ENCODE results near the gene MPRIP.
"Not testable (repeated sequence)": the region's sequence is repeated elsewhere in the genome, so short reads cannot be mapped to it uniquely, and the experiment has no call there.

The MPRIP gene

DNA sequence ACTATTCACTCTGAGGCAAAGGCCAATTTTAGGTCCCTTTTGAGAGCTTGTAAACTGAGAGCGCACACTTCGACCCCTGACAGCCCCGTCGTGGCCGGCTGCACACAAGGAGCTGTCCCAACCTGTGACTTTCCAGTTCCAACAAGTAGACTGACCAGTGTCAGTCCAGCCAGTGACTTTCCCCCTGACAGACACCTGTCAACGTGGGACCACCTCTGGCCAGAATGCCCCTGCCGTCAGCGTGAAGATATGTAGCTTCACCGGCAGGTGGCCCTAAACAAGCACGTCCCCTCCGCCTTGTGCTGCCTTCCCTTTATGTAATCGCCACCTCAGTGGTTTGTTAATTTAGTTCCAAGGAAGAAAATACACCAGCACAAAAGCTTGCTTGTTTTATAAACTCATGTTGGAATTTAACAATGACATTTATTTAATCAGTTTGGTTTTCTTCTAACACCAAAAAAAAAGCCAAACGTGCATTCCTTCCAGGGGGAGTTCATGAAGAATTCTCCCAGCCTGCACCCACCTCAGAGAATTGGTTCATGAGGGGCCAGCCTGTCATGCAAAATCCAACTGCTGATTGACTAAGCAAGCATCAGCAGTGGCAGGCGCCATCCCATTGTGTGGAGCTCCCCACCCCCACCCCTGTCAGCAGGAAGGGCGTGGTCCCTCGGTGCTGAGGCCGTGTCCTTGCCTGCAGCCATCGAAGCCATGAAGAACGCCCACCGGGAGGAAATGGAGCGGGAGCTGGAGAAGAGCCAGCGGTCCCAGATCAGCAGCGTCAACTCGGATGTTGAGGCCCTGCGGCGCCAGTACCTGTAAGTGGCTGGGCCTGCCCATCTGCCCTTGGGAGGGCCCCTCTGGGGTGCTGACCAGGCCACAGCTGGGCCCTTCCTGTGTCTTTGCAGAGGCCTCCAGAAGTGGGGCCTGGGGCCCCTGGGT lies 130.0 kb downstream of the MPRIP start:
- DNase-seq = no peak

DNA sequence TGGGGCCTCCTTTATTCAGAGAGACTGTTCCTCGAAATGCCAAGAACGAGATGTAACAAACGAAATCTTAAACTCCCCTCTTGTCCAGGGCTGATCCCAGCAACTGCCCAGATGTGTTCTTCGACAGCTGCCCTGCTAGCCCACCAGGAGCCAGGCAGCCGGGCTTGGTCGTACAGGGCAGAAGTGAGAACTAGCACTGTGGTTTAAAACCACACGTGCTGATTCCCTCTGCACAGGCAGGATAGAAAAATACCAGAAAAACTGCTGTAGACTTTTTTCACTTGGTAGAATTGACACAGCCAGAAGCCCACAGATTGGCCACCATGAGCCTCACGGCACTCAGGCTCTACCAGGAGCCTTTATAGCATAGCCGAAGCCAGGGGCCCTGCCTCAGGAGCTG lies 130.7 kb downstream of the MPRIP start:
- DNase-seq = no peak

DNA sequence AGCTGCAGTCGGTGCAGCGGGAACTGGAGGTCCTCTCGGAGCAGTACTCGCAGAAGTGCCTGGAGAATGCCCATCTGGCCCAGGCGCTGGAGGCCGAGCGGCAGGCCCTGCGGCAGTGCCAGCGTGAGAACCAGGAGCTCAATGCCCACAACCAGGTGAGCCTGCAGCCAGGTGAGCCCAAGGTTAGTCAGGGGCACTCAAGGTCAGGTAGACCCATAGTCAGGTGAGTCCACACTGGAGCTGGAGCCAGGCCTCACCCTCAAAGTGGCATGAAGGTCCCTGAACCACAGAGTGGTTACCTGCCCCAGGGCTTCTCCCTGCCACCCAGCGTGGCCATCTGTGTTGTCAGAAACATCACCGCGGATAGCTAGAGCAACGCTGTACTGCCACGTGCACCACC lies 131.7 kb downstream of the MPRIP start:
- DNase-seq = no peak

DNA sequence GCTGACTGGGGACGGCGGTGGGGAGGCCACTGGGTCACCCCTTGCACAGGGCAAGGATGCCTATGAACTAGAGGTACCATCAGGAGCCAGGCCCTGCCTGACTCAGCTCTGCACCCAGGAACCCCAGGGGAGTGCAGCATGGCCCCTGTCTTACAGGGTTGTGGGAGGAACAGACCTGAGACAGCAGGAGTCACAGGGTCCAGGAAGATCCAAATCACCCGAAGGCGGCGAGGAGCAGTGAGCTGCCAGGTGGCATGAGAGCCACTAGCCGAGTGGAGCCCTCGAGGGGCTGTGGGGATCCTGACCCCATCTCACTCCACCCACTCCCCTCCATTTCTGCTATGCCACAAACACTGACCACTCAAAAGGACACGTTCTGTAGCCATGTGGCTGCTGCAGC lies 133.1 kb downstream of the MPRIP start:
- no peak for DNase-seq

DNA sequence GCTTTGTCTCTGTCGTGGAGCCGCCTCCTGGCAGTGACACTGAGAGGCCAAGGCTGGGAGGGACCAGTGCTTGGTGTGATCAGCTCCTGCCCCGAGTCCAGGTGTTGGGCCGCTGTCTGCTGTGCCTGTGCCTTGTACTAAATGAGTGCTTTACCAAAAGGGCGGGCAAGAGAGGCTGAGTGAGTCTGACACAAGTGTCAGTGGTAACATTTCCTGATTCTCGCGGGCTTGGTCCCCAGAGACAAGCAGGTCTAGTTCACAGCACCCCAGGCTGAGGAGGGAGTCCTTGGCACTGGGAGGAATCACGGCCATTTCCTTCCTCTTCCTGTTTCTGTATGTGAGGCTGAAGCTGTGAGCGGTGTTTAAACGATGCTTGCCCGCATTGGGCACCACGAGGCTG lies 133.7 kb downstream of the MPRIP start:
- no peak for DNase-seq

DNA sequence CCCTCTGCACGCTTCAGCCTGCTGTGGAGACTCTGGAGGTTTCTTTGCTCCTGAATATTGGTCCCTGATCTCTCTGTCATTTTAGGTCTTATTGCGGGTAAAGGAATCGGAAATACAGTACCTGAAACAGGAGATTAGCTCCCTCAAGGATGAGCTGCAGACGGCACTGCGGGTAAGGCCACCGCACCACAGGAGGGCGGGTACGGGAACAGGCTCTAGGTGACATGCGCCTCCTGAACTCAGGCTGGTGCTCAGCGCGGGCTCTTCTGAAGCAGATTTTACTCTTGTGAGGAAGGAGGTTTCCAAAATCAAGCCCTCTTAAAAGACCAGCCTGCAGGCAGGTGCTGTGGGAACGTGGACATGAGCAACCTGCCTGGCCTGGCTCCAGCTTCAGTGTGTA lies 134.1 kb downstream of the MPRIP start:
- DNase-seq = no peak

DNA sequence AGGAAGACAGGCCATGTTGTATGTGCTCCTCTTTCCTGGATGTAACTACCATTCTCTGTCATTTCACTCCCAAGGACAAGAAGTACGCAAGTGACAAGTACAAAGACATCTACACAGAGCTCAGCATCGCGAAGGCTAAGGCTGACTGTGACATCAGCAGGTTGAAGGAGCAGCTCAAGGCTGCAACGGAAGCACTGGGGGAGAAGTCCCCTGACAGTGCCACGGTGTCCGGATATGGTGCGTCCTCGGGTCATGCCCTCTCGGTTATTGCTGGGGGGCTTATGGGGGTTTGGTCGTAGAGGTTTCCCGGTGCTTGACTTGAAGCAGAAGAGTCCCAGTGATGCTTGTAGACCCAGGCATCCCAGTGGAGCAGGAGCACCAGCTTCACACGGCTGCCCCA lies 134.9 kb downstream of the MPRIP start:
- no peak for DNase-seq

DNA sequence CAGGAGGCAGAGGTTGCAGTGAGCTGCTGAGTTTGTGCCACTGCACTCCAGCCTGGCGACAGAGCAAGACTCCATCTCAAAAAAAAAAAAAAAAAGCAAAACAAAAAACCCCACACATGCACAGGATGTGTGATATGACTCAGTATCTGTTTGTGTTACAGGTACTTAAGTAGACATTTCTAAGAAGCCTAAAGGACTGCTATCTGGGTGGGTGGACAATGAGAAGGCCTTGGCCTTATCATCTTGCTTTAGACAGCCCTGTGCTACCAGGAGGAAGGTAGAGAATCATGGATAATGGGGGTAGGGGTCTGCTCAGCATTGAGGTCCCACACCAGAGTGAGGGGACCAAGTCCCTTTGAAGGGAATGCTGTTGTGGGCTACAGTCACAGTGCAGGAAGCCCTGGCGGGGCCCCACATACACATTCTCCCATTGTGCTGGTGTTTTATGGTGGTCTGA lies 137.1 kb downstream of the MPRIP start:
- no peak for DNase-seq

DNA sequence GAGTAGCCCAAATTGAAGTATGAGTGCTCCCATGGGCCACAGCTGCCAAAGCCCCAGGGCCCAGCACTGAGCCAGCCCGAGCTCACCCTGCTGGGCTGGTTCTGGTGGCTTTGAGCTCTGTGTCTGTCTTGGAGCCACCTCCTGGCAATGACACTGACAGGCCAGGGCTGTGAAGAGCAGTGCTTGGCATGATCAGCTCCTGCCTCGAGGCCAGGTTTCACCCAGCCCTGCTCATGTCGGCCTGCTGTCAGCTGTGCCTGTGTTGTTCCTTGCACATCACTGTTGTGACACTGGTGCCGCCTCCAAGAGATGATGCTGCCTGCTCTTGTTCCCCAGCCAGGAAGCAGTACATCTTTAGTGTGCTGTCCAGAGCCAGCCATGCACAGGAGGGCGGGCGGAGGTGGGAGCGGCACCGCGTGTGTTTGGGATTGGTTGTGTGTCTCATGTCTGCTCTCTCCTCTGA lies 137.9 kb downstream of the MPRIP start:
- no peak for DNase-seq

DNA sequence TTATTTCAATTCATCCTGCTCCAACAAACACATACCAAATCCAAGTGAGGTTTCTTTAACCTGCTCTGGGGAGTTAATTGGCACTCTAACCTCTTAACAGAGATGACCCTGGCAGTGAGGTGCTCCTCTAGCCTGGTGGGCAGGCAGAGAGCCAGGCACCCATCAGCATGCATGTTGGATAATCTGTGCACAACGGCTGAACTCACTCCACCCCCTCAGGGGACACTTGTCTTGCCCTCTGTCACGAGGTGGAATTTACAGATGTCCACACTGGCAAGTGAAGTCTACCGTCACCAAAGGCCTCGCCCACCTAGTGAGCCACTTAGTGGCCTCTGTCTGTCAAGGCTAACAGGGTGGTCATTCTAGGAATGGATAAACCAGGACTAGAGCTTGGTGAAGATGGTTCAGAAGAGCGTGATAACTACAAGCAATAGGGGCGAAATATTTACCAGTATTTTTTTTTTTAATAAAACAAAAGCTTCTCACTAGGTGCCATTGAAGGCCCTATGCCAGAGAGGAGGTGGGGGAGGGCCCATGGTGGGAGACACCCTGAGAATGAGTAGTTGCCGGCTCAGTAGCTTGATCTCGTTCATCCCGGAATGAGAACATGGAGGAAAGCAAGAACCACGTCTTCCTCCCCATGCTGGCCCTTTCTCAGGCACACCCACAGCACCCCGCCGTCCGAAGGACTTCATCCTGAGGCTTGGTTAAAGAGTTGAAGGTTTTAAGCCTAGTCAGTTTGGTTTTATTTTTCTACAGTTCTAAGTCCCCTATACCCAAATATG lies 138.7 kb downstream of the MPRIP start:
- DNase-seq = no peak

DNA sequence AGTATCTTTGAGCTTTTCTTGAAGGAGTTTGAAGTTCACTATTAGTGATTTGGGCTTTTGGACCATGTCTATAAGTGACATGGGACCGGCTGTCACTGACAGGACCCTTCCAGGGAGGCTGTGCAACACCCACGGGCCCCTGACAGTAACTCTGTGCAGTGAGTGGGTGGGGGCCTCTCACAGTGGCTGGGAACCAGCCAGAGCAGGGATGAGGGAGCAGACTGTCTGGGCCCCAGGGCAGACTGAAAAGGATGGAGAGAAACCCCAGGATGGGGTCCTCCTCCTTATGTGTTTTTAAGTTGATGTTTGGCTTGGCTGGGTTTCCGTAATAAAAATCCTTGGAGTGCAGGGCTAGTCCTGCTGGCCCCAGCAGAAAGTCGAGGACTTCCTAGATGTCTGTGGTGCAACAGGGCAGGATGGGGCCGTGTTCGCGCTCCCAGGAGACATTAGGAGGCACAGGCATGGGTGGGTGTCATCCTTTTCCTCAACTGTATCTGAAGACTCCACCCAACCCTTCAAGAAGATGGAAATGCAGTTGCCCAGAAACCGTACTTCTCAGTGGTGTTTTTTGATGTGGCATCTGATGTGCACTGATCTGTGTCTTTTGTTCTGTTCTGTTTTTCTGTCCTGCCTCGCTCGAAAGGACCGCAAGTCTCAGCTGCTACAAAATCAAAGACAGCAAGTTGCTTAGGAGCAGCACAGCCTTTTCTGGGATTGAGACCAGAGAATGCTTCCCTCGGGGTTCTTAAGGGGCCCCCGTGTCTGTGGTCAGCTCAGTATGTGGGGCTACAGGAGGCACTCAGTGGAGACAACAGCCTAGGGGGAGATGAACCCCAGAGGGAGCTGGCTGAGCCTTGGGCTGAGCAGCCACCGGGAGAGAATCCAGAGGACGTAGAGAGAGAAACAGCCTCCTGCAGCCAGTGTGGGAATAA lies 139.7 kb downstream of the MPRIP start:
- no peak for DNase-seq

DNA sequence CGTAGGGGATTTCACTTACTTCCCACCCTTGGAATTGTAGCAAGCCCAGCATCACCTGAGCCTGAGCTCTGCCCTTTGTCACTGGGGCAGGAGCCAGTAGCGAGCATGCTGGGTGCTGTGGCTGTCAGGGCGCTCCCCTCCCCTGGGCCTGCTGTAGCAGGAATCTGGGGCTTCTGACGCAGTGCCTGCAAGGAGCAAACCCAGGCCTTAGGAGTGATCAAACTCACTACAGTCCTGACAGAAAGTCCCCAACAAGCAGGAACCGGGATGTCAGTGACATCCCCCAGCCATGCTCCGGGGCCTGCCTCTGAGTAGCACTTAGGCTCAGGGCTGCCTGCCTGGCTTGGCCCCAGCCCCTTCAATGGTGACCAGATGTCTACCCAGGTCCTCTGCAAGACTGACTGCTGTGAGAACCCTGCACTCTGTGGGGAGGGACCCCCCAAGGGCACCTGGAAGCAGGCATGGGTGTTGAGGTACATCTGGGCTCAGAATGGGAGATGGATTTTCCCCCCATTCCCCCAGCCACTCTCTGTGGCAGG lies 140.4 kb downstream of the MPRIP start:
- DNase-seq = no peak

DNA sequence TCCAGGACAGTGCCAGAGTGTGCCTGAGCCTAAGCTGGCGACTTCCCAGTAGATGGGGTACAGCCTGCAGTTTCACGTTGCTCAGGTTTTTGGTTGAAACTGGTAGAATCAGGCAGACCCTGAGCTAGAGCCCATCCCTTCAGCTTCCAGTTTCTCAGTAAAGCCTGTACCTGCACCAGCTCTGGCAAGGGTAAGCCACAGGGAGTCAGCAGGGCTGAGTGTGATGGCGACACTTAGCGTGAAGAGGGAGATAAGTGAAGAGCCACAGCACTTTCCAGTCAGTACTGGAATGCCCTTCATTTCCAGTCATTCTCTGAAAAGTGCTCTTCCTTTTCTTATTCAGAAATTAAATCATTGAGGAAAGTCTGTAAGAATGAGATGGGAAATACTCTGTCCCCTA lies 141.5 kb downstream of the MPRIP start:
- DNase-seq = no peak

DNA sequence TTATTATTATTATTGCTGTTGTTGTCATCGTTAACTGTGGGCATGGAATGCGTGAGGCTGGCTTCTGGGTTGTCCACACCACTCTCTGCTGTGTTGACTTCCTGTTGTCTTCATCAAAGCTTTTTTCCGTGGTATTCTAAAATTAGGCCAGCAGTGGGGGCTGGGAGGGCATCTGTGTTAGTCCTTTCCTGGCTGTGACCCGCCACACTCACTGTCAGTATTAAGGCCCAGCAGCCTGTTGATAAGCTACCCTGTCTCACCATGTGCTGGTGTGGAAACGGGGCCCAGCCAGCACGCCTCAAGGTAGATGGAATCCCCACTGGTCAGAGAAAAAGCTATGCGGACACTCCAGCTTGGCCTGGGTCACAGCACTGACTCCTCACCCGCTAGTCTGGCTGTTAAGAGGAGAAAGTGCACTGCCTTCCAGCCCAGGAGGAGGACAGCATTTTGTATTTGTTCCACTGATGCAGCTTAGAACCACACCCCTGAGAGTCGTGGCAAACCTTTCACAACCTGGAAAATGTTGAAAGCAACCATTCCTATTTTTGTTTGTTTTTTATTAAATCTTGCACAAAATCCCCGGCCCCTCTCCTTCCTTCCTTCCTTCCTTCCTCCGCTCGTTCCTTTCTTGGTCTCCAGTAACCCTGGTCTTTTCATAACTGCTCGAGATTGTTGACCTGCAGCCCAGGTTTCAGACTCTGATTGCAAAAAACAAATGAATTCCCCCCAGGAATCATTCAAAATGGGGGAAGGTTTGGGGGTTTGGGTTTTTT lies 142.9 kb downstream of the MPRIP start:
- not testable (repeated sequence) for DNase-seq

DNA sequence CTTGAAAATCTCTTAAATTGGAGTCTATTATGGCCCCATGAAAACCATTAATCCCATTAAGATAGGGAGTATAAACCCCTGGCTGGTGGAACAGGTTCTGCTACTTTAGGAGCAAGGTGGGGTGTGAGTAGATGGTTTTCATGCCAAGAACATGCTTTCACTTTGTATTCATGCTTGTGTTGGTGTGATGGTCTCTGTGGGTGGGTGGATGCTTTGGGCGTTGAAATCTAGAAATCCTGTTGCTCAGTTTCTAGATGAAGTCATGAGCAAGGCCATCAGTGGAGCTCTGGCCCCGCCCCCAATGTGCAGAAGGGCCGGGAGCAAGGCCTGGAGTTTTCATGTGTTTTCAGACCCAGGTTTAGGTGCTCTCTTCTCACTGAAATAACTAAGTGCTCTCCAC lies 143.8 kb downstream of the MPRIP start:
- DNase-seq = no peak

DNA sequence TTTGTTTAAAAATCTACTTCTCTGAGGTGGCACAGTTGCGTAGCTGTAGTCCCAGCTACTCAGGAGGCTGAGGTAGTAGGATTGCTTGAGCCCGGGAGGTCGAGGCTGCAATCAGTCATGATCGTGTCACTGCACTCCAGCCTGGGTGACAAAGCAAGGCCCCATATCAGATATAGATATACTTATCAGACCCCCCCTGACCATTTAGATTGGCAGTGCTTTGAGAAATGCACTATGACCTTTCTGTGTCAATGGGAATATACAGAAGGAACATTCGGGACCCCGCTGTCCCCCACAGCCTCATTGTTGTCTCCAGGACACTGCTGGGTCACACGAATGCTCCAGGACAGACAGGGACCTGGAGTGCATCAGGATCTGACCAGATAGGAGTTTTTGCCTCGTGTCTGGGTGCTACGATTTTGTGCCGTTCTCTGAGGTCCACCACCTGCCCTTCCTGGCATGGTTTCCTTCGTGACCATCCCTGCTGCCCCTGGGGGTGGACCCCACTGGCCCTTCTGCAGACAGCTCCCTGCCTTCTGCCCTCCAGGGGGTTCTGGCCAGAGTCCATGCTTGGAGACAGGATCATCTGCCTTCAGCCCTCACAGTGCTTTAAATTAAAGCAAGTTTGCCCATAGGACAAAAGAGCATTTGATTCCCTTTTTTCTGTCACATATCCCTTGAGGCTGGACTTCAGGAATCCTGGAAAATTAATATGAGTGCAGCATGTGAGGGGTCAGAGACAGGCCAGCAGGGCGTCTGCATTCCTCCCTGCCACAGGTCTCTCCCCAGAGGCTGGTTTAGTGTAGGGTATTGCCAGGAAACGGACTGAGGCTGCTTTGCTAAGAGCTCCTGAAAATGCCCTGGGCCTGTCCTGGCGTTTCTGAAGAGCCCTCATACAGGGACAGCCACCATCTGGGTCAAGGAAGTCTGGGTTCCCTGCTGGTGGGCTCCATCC lies 144.6 kb downstream of the MPRIP start:
- DNase-seq = no peak

DNA sequence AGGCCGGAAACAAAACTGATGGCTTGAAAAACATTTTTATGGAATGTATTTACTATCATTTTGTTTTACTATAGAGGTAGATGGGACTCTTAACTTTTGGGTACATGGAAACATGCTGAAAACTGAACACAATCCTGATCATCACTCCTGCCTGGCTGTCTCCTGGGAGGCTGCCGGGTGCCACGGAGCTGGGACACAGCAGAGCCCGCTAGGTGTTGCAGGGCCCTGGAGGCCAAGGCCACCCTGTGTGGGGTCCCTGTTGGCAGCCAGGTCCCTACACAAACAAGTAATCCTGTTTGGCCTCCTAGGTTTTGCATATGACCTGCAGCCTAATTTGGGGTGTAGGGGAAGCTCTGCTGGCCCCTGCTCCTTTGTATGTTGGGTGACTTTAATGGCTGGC lies 146.3 kb downstream of the MPRIP start:
- no peak for DNase-seq

DNA sequence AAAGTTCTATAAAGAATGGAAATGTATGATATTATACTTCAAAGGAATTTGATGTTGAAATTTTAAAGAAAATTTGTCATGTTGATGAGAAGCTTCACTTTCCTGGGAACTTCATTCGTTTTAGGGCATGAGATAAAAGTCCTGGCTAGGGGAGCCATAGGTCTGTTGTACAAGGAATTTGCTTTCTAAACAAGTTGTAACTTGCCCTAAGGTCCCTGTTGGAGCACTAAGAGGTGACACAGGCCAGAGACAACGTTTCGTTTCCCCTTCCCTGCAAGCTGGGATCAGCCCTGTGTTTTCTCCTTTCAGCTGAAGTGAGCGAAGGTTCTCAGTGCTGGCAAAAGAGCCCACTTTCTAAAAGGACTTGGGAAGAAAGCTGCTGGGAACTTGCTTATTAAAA lies 147.3 kb downstream of the MPRIP start:
- DNase-seq = no peak

DNA sequence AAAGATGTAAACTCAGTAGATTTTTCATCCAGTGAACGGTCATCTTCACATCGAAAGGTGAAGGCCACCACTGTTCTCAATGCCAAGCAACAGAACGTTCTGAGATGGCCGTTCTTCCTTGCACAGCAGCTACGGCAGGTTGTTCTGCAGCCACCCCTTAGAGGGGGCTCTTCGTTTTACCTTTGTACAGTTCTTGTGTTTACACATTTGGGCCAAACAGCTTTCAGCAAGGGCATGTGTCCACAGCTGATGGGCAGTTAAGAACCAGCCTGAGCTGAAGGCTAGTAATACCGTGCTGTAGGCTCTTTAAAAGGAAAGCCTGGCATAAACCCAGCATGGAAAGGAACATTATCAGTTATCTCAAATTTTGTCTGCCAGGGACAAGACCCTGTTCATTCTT lies 147.9 kb downstream of the MPRIP start:
- no peak for DNase-seq

DNA sequence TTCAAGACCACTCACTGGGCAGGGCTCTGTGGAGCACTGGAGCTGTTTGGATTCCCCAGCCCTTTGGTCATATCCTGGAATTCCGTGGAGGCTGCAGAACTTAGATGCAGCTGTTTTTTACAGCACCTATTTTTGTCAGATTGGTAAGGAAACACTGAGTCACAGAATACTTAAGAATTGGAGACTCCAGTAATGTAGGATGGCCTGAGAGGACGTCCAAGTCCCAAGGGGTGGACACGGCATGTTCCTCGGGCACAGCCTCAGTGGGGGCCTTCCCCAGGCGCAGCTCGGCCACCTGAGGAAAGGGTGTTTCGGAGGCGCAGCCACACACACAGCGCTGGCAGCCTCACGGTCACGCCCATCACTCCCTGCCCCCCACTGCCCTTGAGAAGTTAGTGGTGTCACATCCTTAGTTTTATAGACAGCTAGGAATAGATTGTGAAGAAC lies 149.1 kb downstream of the MPRIP start:
- no peak for DNase-seq
